Liver (tissue), 9 donors: ENCODE results near the gene GPD2. TPM values are rescaled to one million over a fixed set of nuclear protein-coding genes. Genes with fewer than 3 reads are reported as not detected.

Source experiments
- DNase-seq: peaks from one replicate; pipeline ENCODE4 v3.0.0-alpha.2; 2017; ENCODE audit warnings: low spot score
- H3K27ac ChIP-seq, 2 donors: one replicate each; pipeline ENCODE4 v1.7.0; 2013; ENCODE audit warnings: inconsistent platforms in 2 of 2, low read length in 2 of 2, control low read depth in 1 of 2, low read depth in 1 of 2, mild to moderate bottlenecking in 1 of 2
- H3K27me3 ChIP-seq, 4 donors: one replicate each; pipeline versions ENCODE4 v1.6.1 to v1.7.0; 2013; ENCODE audit warnings: low read length in 3 of 4, inconsistent platforms in 1 of 4, mild to moderate bottlenecking in 1 of 4, moderate library complexity in 1 of 4; ENCODE audit not compliant: control insufficient read depth in 4 of 4, insufficient read depth in 4 of 4
- H3K36me3 ChIP-seq, 4 donors: one replicate each; pipeline versions ENCODE4 v1.6.1 to v1.7.0; 2013; ENCODE audit warnings: low read length in 3 of 4, mild to moderate bottlenecking in 3 of 4, low read depth in 1 of 4, moderate library complexity in 1 of 4; ENCODE audit not compliant: control insufficient read depth in 4 of 4, insufficient read depth in 3 of 4
- H3K4me1 ChIP-seq, 4 donors: one replicate each; pipeline versions ENCODE4 v1.6.1 to v1.7.0; 2013; ENCODE audit warnings: low read length in 3 of 4, mild to moderate bottlenecking in 3 of 4, moderate library complexity in 1 of 4; ENCODE audit not compliant: control insufficient read depth in 4 of 4, insufficient read depth in 4 of 4
- H3K4me3 ChIP-seq, 3 donors: one replicate each; pipeline versions ENCODE4 v1.6.1 to v1.7.0; 2013; ENCODE audit warnings: low read length in 3 of 3, control low read depth in 1 of 3, low read depth in 1 of 3, mild to moderate bottlenecking in 1 of 3
- H3K9ac ChIP-seq, 2 donors: one replicate each; pipeline ENCODE4 v1.7.0; 2013; ENCODE audit warnings: low read length in 2 of 2, mild to moderate bottlenecking in 2 of 2, moderate library complexity in 2 of 2, control low read depth in 1 of 2, low read depth in 1 of 2
- H3K9me3 ChIP-seq, 4 donors: one replicate each; pipeline versions ENCODE4 v1.6.1 to v1.7.0; 2013; ENCODE audit warnings: low read length in 3 of 4; ENCODE audit not compliant: control insufficient read depth in 4 of 4
- ATF3 ChIP-seq: IDR thresholded peaks from 2 replicates; pipeline ENCODE4 v1.6.1; 2016; ENCODE audit warnings: antibody characterized with exemption
- EGR1 ChIP-seq, 2 donors: IDR thresholded peaks; 2 replicates each; pipeline ENCODE4 v1.6.1; 2016 to 2018; ENCODE audit warnings: antibody characterized with exemption in 2 of 2, low read depth in 2 of 2
- FOXA2 ChIP-seq: IDR thresholded peaks from 2 replicates; pipeline ENCODE4 v1.6.1; 2016; ENCODE audit warnings: antibody characterized with exemption
- GABPA ChIP-seq, 2 donors: IDR thresholded peaks in 1 of 2; conservative IDR thresholded peaks in 1 of 2; 2 replicates each; pipeline ENCODE4 v1.6.1; 2016; ENCODE audit warnings: antibody characterized with exemption in 2 of 2, mild to moderate bottlenecking in 1 of 2, moderate library complexity in 1 of 2
- HNF4G ChIP-seq: IDR thresholded peaks from 2 replicates; pipeline ENCODE4 v1.6.1; 2016; ENCODE audit warnings: antibody characterized with exemption
- JUND ChIP-seq, 2 donors: IDR thresholded peaks; 2 replicates each; pipeline ENCODE4 v1.6.1; 2016; ENCODE audit warnings: antibody characterized with exemption in 2 of 2
- NR2F2 ChIP-seq: IDR thresholded peaks from 2 replicates; pipeline ENCODE4 v1.6.1; 2016; ENCODE audit warnings: antibody characterized with exemption
- RAD21 ChIP-seq, 2 donors: IDR thresholded peaks; 2 replicates each; pipeline ENCODE4 v1.6.1; 2016; ENCODE audit warnings: antibody characterized with exemption in 2 of 2, mild to moderate bottlenecking in 2 of 2
- REST ChIP-seq: IDR thresholded peaks from 2 replicates; pipeline ENCODE4 v1.6.1; 2016; ENCODE audit warnings: antibody characterized with exemption, mild to moderate bottlenecking
- RXRA ChIP-seq, 2 donors: IDR thresholded peaks; 2 replicates each; pipeline ENCODE4 v1.6.1; 2017 to 2018; ENCODE audit warnings: antibody characterized with exemption in 2 of 2, mild to moderate bottlenecking in 1 of 2
- SP1 ChIP-seq: IDR thresholded peaks from 2 replicates; pipeline ENCODE4 v1.6.1; 2018; ENCODE audit warnings: antibody characterized with exemption, mild to moderate bottlenecking
- YY1 ChIP-seq: IDR thresholded peaks from 2 replicates; pipeline ENCODE4 v1.6.1; 2016; ENCODE audit warnings: antibody characterized with exemption, mild to moderate bottlenecking
- ZBTB33 ChIP-seq: IDR thresholded peaks from 2 replicates; pipeline ENCODE4 v1.6.1; 2016; ENCODE audit warnings: antibody characterized with exemption
- WGBS: extraction: QIAGEN DNeasy Blood & Tissue Kit; methylation state at CpG from one replicate; pipeline ENCODE4 v1.1.7; 2013; 5-methylcytosine and 5-hydroxymethylcytosine counted together
- polyA plus RNA-seq, 2 donors: library from polyadenylated mRNA; stranded (reverse) in 1 of 2; unstranded in 1 of 2; fragments of 200-250 nt in 1 of 2; fragments of >200 nt in 1 of 2; fragmentation: Nextera tagmentation in 1 of 2; extraction: Ambion mirVana in 1 of 2; gene quantifications; one replicate each; pipeline versions ENCODE4 v1.2.1 to v1.2.3, GENCODE V29; 2013 to 2015
- total RNA-seq, 2 donors: library from RNA; depleted of rRNA; stranded (reverse); fragments of >200 nt; gene quantifications; one replicate each; pipeline ENCODE4 v1.2.3, GENCODE V29; 2014
- TF ChIP-seq, protein P1 (sequence below): fragments of 150-350 bp; IDR thresholded peaks from 2 replicates; pipeline ENCODE4 v1.5.1; 2017; ENCODE audit warnings: improper control_type of control experiment, low read depth, low read length; ENCODE audit not compliant: missing input control
- donor health status: healthy.
- donor health status: healthy.
- donor health status: healthy.
- donor health status: healthy.
- donor health status: healthy.

The GPD2 gene
- total and polyA plus RNA-seq, 4 donors: 1.4 to 14.3 (median 6.1) TPM

GRCh38 chr2:156486147-156486546 is 50.0 kb downstream of the GPD2 start:
- DNase-seq: no peak
- no peak for TF ChIP-seq RAD21 (IDR thresholded peaks at IDR 0.05)
- TF ChIP-seq FOXA2: no peak
- no peak for TF ChIP-seq ZBTB33
- TF ChIP-seq NR2F2: no peak
- no peak for TF ChIP-seq RXRA (IDR thresholded peaks at IDR 0.05)
- TF ChIP-seq REST: no peak
- no peak for TF ChIP-seq SP1
- no peak for TF ChIP-seq JUND (IDR thresholded peaks at IDR 0.05)
- no peak for TF ChIP-seq GABPA (IDR thresholded peaks at IDR 0.05 in 1 of 2, conservative IDR thresholded peaks at IDR 0.05 in 1 of 2)
- no peak for TF ChIP-seq ATF3
- TF ChIP-seq HNF4G: no peak
- Histone ChIP-seq H3K9me3 (no peaks in the 10 kb centered on the region), H3K4me3 (no peak overlapping the region), H3K27ac (no peak overlapping the region), H3K4me1 (no peaks in the 10 kb centered on the region), H3K27me3 (no peaks in the 10 kb centered on the region), H3K36me3 (no peaks in the 10 kb centered on the region), H3K9ac (no peak overlapping the region)
- WGBS: 90% methylated on average over 4 of the region's 4 CpGs

DNA sequence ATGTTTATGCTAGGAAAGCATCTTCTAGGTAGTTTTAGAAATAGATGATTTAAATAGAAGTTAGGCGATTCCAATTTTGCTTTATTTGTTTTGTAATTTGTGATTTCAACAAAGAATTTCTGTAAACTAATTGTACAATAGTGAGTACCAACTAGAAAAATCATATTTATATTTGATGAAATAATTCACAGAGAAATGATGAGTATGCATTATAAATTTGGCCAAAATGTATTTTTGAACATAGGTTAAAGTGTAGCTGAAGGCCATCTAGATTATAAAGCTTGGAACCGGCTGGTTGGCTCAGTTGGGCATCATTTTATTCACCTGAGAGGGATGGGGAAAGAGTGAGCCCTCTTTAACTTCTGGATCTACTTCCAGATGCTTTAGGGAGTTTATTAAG is 50.4 kb downstream of the GPD2 start:
- Histone ChIP-seq H3K9ac (no peak overlapping the region), H3K4me3 (no peak overlapping the region), H3K9me3 (no peaks in the 10 kb centered on the region), H3K27ac (no peak overlapping the region), H3K27me3 (no peaks in the 10 kb centered on the region), H3K36me3 (no peaks in the 10 kb centered on the region), H3K4me1 (no peaks in the 10 kb centered on the region)
- WGBS: 99% methylated on average over 2 of the region's 2 CpGs
- DNase-seq: no peak
- TF ChIP-seq HNF4G: no peak
- no peak for TF ChIP-seq SP1
- no peak for TF ChIP-seq EGR1 (IDR thresholded peaks at IDR 0.05; ENCODE audit: low read depth in 2 of 2)
- TF ChIP-seq GABPA (IDR thresholded peaks at IDR 0.05 in 1 of 2, conservative IDR thresholded peaks at IDR 0.05 in 1 of 2): no peak
- TF ChIP-seq REST: no peak
- no peak for TF ChIP-seq FOXA2
- no peak for TF ChIP-seq ZBTB33
- TF ChIP-seq, protein P1, sequence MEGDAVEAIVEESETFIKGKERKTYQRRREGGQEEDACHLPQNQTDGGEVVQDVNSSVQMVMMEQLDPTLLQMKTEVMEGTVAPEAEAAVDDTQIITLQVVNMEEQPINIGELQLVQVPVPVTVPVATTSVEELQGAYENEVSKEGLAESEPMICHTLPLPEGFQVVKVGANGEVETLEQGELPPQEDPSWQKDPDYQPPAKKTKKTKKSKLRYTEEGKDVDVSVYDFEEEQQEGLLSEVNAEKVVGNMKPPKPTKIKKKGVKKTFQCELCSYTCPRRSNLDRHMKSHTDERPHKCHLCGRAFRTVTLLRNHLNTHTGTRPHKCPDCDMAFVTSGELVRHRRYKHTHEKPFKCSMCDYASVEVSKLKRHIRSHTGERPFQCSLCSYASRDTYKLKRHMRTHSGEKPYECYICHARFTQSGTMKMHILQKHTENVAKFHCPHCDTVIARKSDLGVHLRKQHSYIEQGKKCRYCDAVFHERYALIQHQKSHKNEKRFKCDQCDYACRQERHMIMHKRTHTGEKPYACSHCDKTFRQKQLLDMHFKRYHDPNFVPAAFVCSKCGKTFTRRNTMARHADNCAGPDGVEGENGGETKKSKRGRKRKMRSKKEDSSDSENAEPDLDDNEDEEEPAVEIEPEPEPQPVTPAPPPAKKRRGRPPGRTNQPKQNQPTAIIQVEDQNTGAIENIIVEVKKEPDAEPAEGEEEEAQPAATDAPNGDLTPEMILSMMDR: no peak
- TF ChIP-seq YY1: no peak
- no peak for TF ChIP-seq NR2F2
